WTC11 (cell line): Measurements from ENCODE around the gene MYPOP. TPM values are rescaled to one million over a fixed set of nuclear protein-coding genes. Genes with fewer than 3 reads are reported as not detected.
A peak's percentile ranks its signal among the peaks of the same experiment; 100 is the strongest.

ENCODE experiments used
- ATF1 ChIP-seq: sonication (generic); formaldehyde crosslinking; IDR thresholded peaks from 2 replicates; pipeline ENCODE4 v1.8.1; 2023; ENCODE audit warnings: mild to moderate bottlenecking, moderate library complexity, missing genetic modification reagents
- CBFB ChIP-seq: sonication (generic); formaldehyde crosslinking; IDR thresholded peaks from 2 replicates; pipeline ENCODE4 v1.8.1; 2022; ENCODE audit warnings: mild to moderate bottlenecking, low read depth, missing genetic modification reagents
- EMX1 ChIP-seq: fragments of 250-450 bp; sonication (Bioruptor Pico); IDR thresholded peaks from 2 replicates; pipeline ENCODE4 v1.8.0; 2021; ENCODE audit warnings: mild to moderate bottlenecking
- ESRRA ChIP-seq: sonication (generic); formaldehyde crosslinking; IDR thresholded peaks from 2 replicates; pipeline ENCODE4 v1.8.1; 2022; ENCODE audit warnings: mild to moderate bottlenecking, missing genetic modification reagents, borderline replicate concordance
- FOXK1 ChIP-seq: sonication (generic); formaldehyde crosslinking; IDR thresholded peaks from 2 replicates; pipeline ENCODE4 v1.8.0; 2022; ENCODE audit warnings: mild to moderate bottlenecking, moderate library complexity, missing genetic modification reagents
- FOXP1 ChIP-seq: sonication (generic); formaldehyde crosslinking; IDR thresholded peaks from 2 replicates; pipeline ENCODE4 v1.8.0; 2022; ENCODE audit warnings: missing genetic modification reagents, mild to moderate bottlenecking, moderate library complexity, borderline replicate concordance
- HMGA2 ChIP-seq: fragments of 250-450 bp; sonication (Bioruptor Pico); IDR thresholded peaks from 2 replicates; pipeline ENCODE4 v1.4.0; 2021; ENCODE audit warnings: mild to moderate bottlenecking, moderate library complexity
- KAT7 ChIP-seq: sonication (generic); formaldehyde crosslinking; IDR thresholded peaks from 2 replicates; pipeline ENCODE4 v1.8.1; 2023; ENCODE audit warnings: missing genetic modification reagents, mild to moderate bottlenecking, borderline replicate concordance
- OVOL2 ChIP-seq: fragments of 250-450 bp; sonication (Bioruptor Pico); IDR thresholded peaks from 2 replicates; pipeline ENCODE4 v1.9.0; 2021; ENCODE audit warnings: mild to moderate bottlenecking, borderline replicate concordance
- PRRX2 ChIP-seq: fragments of 250-450 bp; sonication (Bioruptor Pico); IDR thresholded peaks from 2 replicates; pipeline ENCODE4 v1.8.0; 2021; ENCODE audit warnings: mild to moderate bottlenecking
- SOX15 ChIP-seq: fragments of 250-450 bp; sonication (Bioruptor Pico); IDR thresholded peaks from 2 replicates; pipeline ENCODE4 v1.9.0; 2021; ENCODE audit warnings: mild to moderate bottlenecking
- TEAD4 ChIP-seq: sonication (generic); formaldehyde crosslinking; IDR thresholded peaks from 2 replicates; pipeline ENCODE4 v1.8.0; 2022; ENCODE audit warnings: mild to moderate bottlenecking, missing genetic modification reagents
- TP53 ChIP-seq: sonication (generic); formaldehyde crosslinking; IDR thresholded peaks from 2 replicates; pipeline ENCODE4 v1.8.1; 2023; ENCODE audit warnings: mild to moderate bottlenecking, missing genetic modification reagents
- ZNF219 ChIP-seq: sonication (generic); formaldehyde crosslinking; IDR thresholded peaks from 2 replicates; pipeline ENCODE4 v1.8.0; 2023; ENCODE audit warnings: missing genetic modification reagents, mild to moderate bottlenecking, borderline replicate concordance
- ZNF396 ChIP-seq: fragments of 250-450 bp; sonication (Bioruptor Pico); IDR thresholded peaks from 2 replicates; pipeline ENCODE4 v1.8.0; 2021; ENCODE audit warnings: mild to moderate bottlenecking, moderate library complexity, borderline replicate concordance
- ZNF416 ChIP-seq: fragments of 250-450 bp; sonication (Bioruptor Pico); IDR thresholded peaks from 2 replicates; pipeline ENCODE4 v1.9.0; 2021; ENCODE audit warnings: mild to moderate bottlenecking, inconsistent platforms
- ZNF423 ChIP-seq: fragments of 250-450 bp; sonication (Bioruptor Pico); IDR thresholded peaks from 2 replicates; pipeline ENCODE4 v2.1.2; 2022; ENCODE audit warnings: mild to moderate bottlenecking, moderate library complexity
- total RNA-seq: library from RNA; stranded (reverse); gene quantifications from 3 replicates; pipeline ENCODE4 v1.2.3, GENCODE V29; 2021
- TF ChIP-seq, protein P1 (sequence below): sonication (generic); formaldehyde crosslinking; IDR thresholded peaks from 2 replicates; pipeline ENCODE4 v1.8.0; 2022; ENCODE audit warnings: mild to moderate bottlenecking, missing genetic modification reagents
- TF ChIP-seq, protein P2 (sequence below): sonication (generic); formaldehyde crosslinking; IDR thresholded peaks from 2 replicates; pipeline ENCODE4 v1.8.0; 2023; ENCODE audit warnings: missing genetic modification reagents, mild to moderate bottlenecking, borderline replicate concordance
- TF ChIP-seq, protein P3 (sequence below): fragments of 250-450 bp; sonication (Bioruptor Pico); IDR thresholded peaks from 2 replicates; pipeline ENCODE4 v1.9.0; 2021; ENCODE audit warnings: moderate library complexity, mild to moderate bottlenecking, inconsistent platforms, borderline replicate concordance
- TF ChIP-seq, protein P4 (sequence below): fragments of 250-450 bp; sonication (Bioruptor Pico); IDR thresholded peaks from 2 replicates; pipeline ENCODE4 v1.8.0; 2021; ENCODE audit warnings: mild to moderate bottlenecking
- TF ChIP-seq, protein P5 (sequence below): sonication (generic); formaldehyde crosslinking; IDR thresholded peaks from 2 replicates; pipeline ENCODE4 v1.8.0; 2022; ENCODE audit warnings: mild to moderate bottlenecking, missing genetic modification reagents
- TF ChIP-seq, protein P6 (sequence below): sonication (generic); formaldehyde crosslinking; IDR thresholded peaks from 2 replicates; pipeline ENCODE4 v1.8.1; 2022; ENCODE audit warnings: mild to moderate bottlenecking, missing genetic modification reagents, moderate library complexity, borderline replicate concordance
- TF ChIP-seq, protein P7 (sequence below): sonication (generic); formaldehyde crosslinking; IDR thresholded peaks from 2 replicates; pipeline ENCODE4 v1.8.0; 2022; ENCODE audit warnings: mild to moderate bottlenecking, missing genetic modification reagents
- TF ChIP-seq, protein P8 (sequence below): sonication (generic); formaldehyde crosslinking; IDR thresholded peaks from 2 replicates; pipeline ENCODE4 v1.8.1; 2022; ENCODE audit warnings: mild to moderate bottlenecking, moderate library complexity, missing genetic modification reagents
- TF ChIP-seq, protein P9 (sequence below): fragments of 250-450 bp; sonication (Bioruptor Pico); conservative IDR thresholded peaks from 2 replicates; pipeline ENCODE4 v1.9.0; 2021; ENCODE audit warnings: mild to moderate bottlenecking

The MYPOP gene
- total RNA-seq, 1 experiment from 2014 or later: 13.6 TPM

DNA sequence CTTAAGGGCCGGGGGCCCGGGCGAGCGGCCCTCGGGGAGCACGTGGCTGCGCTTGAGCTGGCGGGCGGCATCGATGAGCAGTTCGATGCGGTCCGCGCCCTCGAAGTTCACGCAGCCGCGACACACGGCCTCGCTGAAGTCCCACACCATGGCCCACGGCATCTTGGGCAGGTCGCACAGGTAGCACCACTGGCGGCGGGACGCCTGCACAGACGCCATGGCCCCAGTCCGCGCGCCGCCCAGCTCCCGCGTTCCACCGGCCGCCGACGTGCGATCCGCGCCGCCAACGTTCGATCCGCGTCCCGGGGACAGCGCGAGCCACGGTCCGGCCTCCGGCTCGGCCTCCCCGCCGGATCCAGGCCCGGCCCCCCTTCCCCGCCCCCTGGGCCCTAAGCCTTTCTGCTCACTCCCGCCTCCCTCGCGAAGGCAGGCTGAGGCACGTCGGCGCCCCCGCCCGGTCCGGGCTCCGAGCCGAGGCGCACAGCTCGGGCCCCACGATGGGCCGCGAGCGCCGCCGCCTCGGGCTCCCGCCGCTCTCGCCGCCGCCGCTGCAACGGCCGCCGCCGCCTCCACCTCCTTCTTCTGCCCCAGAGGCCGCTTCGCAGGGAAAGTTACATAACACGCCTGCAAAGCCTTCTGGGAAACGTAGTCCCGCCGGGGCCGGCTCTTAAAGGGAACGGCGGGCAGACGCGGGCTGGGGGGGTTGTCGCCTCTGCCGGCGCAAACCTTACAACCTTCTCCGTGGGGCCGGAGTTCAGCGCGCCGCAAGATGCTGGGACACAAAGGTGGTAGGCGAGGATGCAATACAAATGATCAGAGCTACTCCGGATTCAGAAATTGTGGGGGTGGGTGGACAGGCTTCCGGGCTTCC is 16.6 kb downstream of the MYPOP start, which contains the start of gene IRF2BP1 (continued):
- TF ChIP-seq, protein P1, sequence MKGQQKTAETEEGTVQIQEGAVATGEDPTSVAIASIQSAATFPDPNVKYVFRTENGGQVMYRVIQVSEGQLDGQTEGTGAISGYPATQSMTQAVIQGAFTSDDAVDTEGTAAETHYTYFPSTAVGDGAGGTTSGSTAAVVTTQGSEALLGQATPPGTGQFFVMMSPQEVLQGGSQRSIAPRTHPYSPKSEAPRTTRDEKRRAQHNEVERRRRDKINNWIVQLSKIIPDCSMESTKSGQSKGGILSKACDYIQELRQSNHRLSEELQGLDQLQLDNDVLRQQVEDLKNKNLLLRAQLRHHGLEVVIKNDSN (CRISPR knock-in tag): no peak; the same call in 1 of the 2 replicates
- TF ChIP-seq TP53 (CRISPR knock-in tag) (no peak), KAT7 (CRISPR knock-in tag) (peak; percentile 31; the same call in 1 of the 2 replicates), ESRRA (CRISPR knock-in tag) (no peak), PRRX2 (no peak), ZNF219 (CRISPR knock-in tag) (no peak), ZNF423 (CRISPR knock-in tag) (no peak), FOXP1 (CRISPR knock-in tag) (no peak), SOX15 (CRISPR knock-in tag) (no peak), ATF1 (CRISPR knock-in tag) (no peak; the same call in 1 of the 2 replicates), ZNF416 (CRISPR knock-in tag) (no peak), ZNF396 (CRISPR knock-in tag) (no peak), OVOL2 (CRISPR knock-in tag) (no peak), CBFB (CRISPR knock-in tag) (no peak), EMX1 (CRISPR knock-in tag) (no peak), TEAD4 (no peak), FOXK1 (CRISPR knock-in tag) (no peak), HMGA2 (no peak)
- TF ChIP-seq, protein P2, sequence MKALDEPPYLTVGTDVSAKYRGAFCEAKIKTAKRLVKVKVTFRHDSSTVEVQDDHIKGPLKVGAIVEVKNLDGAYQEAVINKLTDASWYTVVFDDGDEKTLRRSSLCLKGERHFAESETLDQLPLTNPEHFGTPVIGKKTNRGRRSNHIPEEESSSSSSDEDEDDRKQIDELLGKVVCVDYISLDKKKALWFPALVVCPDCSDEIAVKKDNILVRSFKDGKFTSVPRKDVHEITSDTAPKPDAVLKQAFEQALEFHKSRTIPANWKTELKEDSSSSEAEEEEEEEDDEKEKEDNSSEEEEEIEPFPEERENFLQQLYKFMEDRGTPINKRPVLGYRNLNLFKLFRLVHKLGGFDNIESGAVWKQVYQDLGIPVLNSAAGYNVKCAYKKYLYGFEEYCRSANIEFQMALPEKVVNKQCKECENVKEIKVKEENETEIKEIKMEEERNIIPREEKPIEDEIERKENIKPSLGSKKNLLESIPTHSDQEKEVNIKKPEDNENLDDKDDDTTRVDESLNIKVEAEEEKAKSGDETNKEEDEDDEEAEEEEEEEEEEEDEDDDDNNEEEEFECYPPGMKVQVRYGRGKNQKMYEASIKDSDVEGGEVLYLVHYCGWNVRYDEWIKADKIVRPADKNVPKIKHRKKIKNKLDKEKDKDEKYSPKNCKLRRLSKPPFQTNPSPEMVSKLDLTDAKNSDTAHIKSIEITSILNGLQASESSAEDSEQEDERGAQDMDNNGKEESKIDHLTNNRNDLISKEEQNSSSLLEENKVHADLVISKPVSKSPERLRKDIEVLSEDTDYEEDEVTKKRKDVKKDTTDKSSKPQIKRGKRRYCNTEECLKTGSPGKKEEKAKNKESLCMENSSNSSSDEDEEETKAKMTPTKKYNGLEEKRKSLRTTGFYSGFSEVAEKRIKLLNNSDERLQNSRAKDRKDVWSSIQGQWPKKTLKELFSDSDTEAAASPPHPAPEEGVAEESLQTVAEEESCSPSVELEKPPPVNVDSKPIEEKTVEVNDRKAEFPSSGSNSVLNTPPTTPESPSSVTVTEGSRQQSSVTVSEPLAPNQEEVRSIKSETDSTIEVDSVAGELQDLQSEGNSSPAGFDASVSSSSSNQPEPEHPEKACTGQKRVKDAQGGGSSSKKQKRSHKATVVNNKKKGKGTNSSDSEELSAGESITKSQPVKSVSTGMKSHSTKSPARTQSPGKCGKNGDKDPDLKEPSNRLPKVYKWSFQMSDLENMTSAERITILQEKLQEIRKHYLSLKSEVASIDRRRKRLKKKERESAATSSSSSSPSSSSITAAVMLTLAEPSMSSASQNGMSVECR: 0 out of 2 replicates have a peak, but pooled peaks have one; percentile 20
- TF ChIP-seq, protein P3, sequence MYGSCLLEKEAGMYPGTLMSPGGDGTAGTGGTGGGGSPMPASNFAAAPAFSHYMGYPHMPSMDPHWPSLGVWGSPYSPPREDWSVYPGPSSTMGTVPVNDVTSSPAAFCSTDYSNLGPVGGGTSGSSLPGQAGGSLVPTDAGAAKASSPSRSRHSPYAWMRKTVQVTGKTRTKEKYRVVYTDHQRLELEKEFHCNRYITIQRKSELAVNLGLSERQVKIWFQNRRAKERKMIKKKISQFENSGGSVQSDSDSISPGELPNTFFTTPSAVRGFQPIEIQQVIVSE (CRISPR knock-in tag): no peak
- TF ChIP-seq, protein P4, sequence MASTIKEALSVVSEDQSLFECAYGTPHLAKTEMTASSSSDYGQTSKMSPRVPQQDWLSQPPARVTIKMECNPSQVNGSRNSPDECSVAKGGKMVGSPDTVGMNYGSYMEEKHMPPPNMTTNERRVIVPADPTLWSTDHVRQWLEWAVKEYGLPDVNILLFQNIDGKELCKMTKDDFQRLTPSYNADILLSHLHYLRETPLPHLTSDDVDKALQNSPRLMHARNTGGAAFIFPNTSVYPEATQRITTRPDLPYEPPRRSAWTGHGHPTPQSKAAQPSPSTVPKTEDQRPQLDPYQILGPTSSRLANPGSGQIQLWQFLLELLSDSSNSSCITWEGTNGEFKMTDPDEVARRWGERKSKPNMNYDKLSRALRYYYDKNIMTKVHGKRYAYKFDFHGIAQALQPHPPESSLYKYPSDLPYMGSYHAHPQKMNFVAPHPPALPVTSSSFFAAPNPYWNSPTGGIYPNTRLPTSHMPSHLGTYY (CRISPR knock-in tag): no peak
- TF ChIP-seq, protein P5, sequence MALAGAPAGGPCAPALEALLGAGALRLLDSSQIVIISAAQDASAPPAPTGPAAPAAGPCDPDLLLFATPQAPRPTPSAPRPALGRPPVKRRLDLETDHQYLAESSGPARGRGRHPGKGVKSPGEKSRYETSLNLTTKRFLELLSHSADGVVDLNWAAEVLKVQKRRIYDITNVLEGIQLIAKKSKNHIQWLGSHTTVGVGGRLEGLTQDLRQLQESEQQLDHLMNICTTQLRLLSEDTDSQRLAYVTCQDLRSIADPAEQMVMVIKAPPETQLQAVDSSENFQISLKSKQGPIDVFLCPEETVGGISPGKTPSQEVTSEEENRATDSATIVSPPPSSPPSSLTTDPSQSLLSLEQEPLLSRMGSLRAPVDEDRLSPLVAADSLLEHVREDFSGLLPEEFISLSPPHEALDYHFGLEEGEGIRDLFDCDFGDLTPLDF (CRISPR knock-in tag): no peak
- TF ChIP-seq, protein P6, sequence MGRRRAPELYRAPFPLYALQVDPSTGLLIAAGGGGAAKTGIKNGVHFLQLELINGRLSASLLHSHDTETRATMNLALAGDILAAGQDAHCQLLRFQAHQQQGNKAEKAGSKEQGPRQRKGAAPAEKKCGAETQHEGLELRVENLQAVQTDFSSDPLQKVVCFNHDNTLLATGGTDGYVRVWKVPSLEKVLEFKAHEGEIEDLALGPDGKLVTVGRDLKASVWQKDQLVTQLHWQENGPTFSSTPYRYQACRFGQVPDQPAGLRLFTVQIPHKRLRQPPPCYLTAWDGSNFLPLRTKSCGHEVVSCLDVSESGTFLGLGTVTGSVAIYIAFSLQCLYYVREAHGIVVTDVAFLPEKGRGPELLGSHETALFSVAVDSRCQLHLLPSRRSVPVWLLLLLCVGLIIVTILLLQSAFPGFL (CRISPR knock-in tag): no peak
- TF ChIP-seq, protein P7, sequence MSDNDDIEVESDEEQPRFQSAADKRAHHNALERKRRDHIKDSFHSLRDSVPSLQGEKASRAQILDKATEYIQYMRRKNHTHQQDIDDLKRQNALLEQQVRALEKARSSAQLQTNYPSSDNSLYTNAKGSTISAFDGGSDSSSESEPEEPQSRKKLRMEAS: no peak; the same call in 1 of the 2 replicates
- TF ChIP-seq, protein P8, sequence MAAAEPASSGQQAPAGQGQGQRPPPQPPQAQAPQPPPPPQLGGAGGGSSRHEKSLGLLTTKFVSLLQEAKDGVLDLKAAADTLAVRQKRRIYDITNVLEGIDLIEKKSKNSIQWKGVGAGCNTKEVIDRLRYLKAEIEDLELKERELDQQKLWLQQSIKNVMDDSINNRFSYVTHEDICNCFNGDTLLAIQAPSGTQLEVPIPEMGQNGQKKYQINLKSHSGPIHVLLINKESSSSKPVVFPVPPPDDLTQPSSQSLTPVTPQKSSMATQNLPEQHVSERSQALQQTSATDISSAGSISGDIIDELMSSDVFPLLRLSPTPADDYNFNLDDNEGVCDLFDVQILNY (CRISPR knock-in tag): no peak
- TF ChIP-seq, protein P9, sequence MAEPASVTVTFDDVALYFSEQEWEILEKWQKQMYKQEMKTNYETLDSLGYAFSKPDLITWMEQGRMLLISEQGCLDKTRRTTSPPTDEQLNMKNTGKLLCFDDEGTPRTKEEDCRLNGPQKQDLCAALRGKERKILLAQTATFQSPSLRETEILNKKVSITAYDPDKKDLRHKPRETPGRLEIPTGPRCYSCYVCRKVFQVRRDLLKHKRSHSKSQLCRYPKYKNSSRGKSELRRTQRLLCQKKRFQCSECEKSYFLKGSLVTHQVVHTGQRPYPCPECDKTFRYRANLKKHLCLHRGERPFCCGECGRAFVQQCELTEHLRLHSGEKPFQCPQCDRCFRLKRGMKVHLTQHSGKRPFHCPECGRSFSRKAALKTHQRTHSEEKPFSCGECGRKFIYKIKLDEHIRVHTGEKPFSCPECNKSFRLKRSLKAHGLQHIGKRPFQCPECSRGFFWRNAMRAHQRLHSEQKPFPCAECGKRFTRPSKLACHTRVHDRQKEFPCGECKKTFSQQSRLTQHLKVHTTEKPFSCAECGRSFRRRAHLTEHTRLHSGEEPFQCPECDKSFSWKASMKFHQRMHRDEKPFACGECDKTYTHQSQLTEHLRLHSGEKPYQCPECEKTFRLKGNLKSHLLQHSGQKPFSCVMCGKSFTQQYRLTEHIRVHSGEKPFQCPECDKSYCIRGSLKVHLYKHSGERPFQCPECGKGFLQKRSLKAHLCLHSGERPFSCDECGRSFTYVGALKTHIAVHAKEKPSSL: no peak
